ENCODE measurements around the gene MYO19. TPM values are rescaled to one million over a fixed set of nuclear protein-coding genes. Genes with fewer than 3 reads are reported as not detected.

MYO19 gene
- total and polyA plus RNA-seq, 2 of the 8 experiments (the other 6 are each of a cell fraction or from before 2014, with no cell fraction given), result 126 to 163 TPM

DNA sequence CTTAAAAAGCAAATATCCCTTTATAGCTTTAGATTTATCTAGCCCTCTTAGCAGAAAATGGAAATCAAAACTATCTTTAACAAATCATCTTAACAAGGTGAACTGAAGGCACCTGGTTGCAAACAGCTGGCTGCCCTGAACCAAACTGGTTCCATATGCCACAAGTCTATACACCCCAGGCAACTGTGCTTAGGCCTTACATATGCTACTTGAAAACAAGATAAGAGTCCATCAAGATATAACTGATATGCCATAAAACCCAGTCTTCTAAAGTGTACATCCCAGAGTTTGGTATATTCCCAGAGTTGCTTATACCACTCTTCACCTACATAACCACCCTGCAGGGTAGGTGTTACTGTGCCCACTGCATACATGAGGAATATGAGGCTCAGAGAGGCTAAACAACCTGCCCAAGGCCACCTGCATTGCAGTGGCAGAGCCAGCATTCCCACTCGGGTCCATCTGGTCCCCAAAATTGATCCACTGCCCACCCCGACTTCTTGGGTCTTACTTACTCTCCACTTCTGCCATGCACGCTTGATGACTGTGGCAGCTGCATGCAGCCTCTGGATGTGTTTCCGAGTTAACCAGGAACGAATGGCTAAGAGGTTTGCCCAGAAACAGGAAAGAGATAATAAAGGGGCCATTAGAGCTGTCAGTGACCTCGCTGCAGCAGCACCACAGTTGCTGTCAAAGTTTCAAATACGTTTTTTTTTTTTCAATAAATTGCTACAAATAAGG, 35.9 kb downstream of the MYO19 start (continued):
- TF ChIP-seq CHD2 (IDR thresholded peaks at IDR 0.05; ENCODE audit: low read length) (no peak), CHD1 (IDR thresholded peaks at IDR 0.05; ENCODE audit: low read depth, low read length) (no peak), BACH1 (IDR thresholded peaks at IDR 0.05; ENCODE audit: low read length) (no peak), SIX5 (IDR thresholded peaks at IDR 0.05; ENCODE audit: low read depth, low read length) (no peak)

Measured in H1 (cell line).